GM20000 (cell line): ENCODE data around the gene DNAJC21.

Experiments
- DNase-seq: peaks from one replicate; pipeline ENCODE4 v3.0.0; 2012; ENCODE audit warnings: low spot score
- TF ChIP-seq, protein P1 (sequence below): IDR thresholded peaks from 2 replicates; pipeline ENCODE4 v1.5.1; 2012; ENCODE audit warnings: mild to moderate bottlenecking, control low read depth; ENCODE audit errors: extremely low read depth, missing control alignments

Gene DNAJC21

DNA sequence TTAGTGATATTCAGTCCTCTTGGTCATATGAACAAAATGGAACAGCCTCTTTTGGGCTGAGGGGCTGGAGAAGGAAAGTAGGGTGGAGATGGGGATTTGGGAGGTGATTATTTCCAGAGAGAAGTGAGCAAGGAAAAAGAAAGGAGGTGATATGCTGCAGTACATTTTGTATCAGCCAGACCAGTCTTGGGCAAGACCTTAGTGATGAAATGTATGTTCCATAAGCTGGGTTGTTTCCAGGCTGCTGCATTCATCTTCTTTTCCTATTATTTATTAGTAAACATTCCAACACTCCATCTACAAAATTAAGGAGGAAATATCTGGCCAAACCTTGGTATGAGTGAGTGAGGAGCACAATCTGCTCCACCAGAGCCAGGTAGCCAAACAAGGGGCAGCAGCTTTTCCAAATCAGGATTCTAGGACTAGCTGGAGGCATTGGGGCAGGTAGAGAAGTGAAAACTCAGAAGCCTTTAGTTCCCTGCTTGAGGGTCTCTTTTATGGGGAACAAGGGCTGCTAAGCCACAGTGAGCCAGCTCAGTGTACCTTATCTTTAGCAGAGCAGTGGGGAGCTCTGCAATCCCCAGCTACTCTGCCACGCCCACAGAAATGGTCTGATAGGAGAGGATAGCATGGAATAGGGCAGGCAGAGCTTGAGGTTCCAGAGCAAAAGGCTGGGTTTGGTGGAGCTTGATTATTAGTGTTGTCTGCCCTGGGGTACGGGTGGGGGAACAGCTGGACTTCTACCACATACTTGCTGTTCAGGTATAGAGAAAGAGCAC is 33.5 kb upstream of the DNAJC21 start:
- TF ChIP-seq, protein P1, sequence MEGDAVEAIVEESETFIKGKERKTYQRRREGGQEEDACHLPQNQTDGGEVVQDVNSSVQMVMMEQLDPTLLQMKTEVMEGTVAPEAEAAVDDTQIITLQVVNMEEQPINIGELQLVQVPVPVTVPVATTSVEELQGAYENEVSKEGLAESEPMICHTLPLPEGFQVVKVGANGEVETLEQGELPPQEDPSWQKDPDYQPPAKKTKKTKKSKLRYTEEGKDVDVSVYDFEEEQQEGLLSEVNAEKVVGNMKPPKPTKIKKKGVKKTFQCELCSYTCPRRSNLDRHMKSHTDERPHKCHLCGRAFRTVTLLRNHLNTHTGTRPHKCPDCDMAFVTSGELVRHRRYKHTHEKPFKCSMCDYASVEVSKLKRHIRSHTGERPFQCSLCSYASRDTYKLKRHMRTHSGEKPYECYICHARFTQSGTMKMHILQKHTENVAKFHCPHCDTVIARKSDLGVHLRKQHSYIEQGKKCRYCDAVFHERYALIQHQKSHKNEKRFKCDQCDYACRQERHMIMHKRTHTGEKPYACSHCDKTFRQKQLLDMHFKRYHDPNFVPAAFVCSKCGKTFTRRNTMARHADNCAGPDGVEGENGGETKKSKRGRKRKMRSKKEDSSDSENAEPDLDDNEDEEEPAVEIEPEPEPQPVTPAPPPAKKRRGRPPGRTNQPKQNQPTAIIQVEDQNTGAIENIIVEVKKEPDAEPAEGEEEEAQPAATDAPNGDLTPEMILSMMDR = no peak
- DNase-seq = no peak

GRCh38 chr5:34897646-34898045 is 31.7 kb upstream of the DNAJC21 start:
- TF ChIP-seq, protein P1 = no peak
- no peak for DNase-seq

- TF ChIP-seq, protein P1 = peak; percentile 71
- DNase-seq = peak; percentile 55
Measured at GRCh38 chr5:34898258-34898895, 31.0 kb upstream of the DNAJC21 start.

DNA sequence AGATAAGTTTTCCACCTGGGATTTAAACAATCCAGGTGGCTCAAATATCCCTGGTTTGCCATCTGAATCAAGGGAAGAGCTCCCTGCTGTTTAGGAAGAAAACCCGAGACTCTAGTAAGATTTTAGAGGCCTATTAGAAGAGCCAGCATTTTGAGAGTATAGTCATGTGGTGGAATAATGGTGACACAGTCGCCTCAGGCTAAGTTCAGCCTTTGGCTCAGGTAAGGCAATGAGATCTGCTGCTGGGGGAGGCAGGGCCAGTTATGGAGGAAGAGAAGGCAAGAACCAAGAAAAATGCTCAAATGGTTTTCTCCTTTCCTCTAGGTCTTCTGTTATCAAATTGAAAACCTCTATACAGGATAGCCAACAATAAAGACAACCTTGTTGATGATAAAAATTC is 30.3 kb upstream of the DNAJC21 start:
- DNase-seq = no peak
- TF ChIP-seq, protein P1 = no peak

DNA sequence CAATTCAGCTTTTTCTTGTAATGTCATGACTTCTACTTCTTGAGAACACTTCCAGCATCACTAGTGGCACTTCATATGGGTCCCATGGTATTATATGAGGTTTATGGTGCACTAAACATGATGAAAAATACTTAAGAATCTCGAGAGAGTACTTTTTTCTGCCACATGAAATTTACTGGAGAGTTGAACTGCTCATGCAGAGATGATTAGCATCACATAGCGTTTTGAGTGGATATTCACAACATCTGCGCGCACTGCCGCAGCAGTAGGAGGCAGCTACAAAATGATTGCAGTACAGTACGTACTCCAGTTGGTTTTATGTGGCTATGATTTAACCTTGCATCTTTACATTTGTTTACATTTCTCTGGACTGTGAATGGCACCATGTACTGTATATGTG is 28.7 kb upstream of the DNAJC21 start:
- TF ChIP-seq, protein P1 = no peak
- no peak for DNase-seq

GRCh38 chr5:34903260-34903659 is 26.1 kb upstream of the DNAJC21 start:
- TF ChIP-seq, protein P1 = no peak
- no peak for DNase-seq

- TF ChIP-seq, protein P1 = no peak
- DNase-seq = no peak
Measured at GRCh38 chr5:34905564-34905963, 23.8 kb upstream of the DNAJC21 start.
